HCT116 (cell line): ENCODE data around the gene STK17A. TPM values are rescaled to one million over a fixed set of nuclear protein-coding genes. Genes with fewer than 3 reads are reported as not detected.

Source experiments
- ATAC-seq: fragments of 200-7000 bp; cut with Tn5 transposase; 2 replicates; pipeline ENCODE4 v1.9.1; 2020; ENCODE audit warnings: mild to moderate bottlenecking, moderate library complexity
- BruUV-seq: library from RNA; stranded (reverse); fragments of 400-500 nt; replicated peaks from 2 replicates; lab custom pipeline; 2021; lab: Mats Ljungman, UMichigan
- CTCF ChIA-PET: fragments of 300-600 bp; sonication (Branson Sonifier 250); formaldehyde crosslinking; loops from one replicate; lab custom pipeline; 2021; ENCODE audit warnings: antibody characterized with exemption; lab: Charles Lee
- POLR2A ChIA-PET: fragments of 300-600, 350-600 bp; sonication (Branson Sonifier 250); formaldehyde crosslinking; loops from one replicate; lab custom pipeline; 2021; ENCODE audit warnings: antibody characterized with exemption; lab: Charles Lee
- RAD21 ChIA-PET, 2 experiments: fragments of 300-600 bp; sonication (Branson Sonifier 250); formaldehyde crosslinking; loops; one replicate each; lab custom pipeline; 2023; ENCODE audit warnings: low total read pairs in 2 of 2; ENCODE audit not compliant: uncharacterized antibody in 2 of 2, unreplicated experiment in 2 of 2, low non-redundant PET in 1 of 2; lab: Charles Lee
- DNase-seq: peaks from one replicate; pipeline ENCODE4 v3.0.0-alpha.2; 2010; ENCODE audit warnings: low read depth, low spot score
- H2AFZ ChIP-seq: fragments of 200-600 bp; shearing (Covaris generic), sonication (generic); 2 replicates; pipeline ENCODE4 v1.6.1; 2017; ENCODE audit warnings: low read depth, mixed run types, mixed read lengths, antibody characterized with exemption, low read length; ENCODE audit not compliant: poor library complexity, severe bottlenecking
- H3K27ac ChIP-seq: 2 replicates; pipeline ENCODE4 v1.5.1; 2012; ENCODE audit warnings: low read depth, low read length
- H3K27me3 ChIP-seq: fragments of 200-600 bp; sonication (generic); 2 replicates; pipeline ENCODE4 v1.6.1; 2016; ENCODE audit warnings: mixed run types, low read length, mixed read lengths; ENCODE audit not compliant: insufficient read depth
- H3K36me3 ChIP-seq, 2 experiments: fragments of 200-500 bp in 1 of 2; fragments of 200-600 bp in 1 of 2; sonication (Bioruptor generic) in 1 of 2; sonication (generic) in 1 of 2; 2 replicates each; pipeline versions ENCODE4 v1.5.1 to v1.6.1; 2014 to 2016; ENCODE audit warnings: low read length in 2 of 2, inconsistent platforms in 1 of 2, mixed read lengths in 1 of 2, mixed run types in 1 of 2; ENCODE audit not compliant: insufficient read depth in 2 of 2, control insufficient read depth in 1 of 2
- H3K4me1 ChIP-seq, 2 experiments: fragments of 200-600 bp in 1 of 2; sonication (generic) in 1 of 2; 2 replicates each; pipeline versions ENCODE4 v1.5.1 to v1.6.1; 2012 to 2017; ENCODE audit warnings: low read length in 2 of 2, inconsistent platforms in 1 of 2, mild to moderate bottlenecking in 1 of 2, mixed read lengths in 1 of 2, mixed run types in 1 of 2, moderate library complexity in 1 of 2; ENCODE audit not compliant: insufficient read depth in 2 of 2, control insufficient read depth in 1 of 2
- H3K4me2 ChIP-seq: fragments of 200-600 bp; sonication (generic); 2 replicates; pipeline ENCODE4 v1.6.1; 2017; ENCODE audit warnings: mixed run types, low read length, mixed read lengths
- H3K4me3 ChIP-seq, 2 experiments: fragments of 200-600 bp in 1 of 2; sonication (generic) in 1 of 2; replicated peaks in 1 of 2; 2 replicates each; pipeline ENCODE4 v1.5.1; 2011 to 2016; ENCODE audit warnings: low read length in 2 of 2, control low read depth in 1 of 2, low read depth in 1 of 2, mild to moderate bottlenecking in 1 of 2, mixed read lengths in 1 of 2, mixed run types in 1 of 2
- H3K79me2 ChIP-seq: fragments of 200-600 bp; sonication (generic); 2 replicates; pipeline ENCODE4 v1.6.1; 2017; ENCODE audit warnings: mild to moderate bottlenecking, mixed run types, low read length, moderate library complexity, mixed read lengths; ENCODE audit not compliant: insufficient read depth
- H3K9ac ChIP-seq: fragments of 200-600 bp; sonication (generic); 2 replicates; pipeline ENCODE4 v1.6.1; 2016; ENCODE audit warnings: low read length, mixed read lengths
- H3K9me2 ChIP-seq: fragments of 200-600 bp; sonication (generic), shearing (Covaris generic); 2 replicates; pipeline ENCODE4 v1.6.1; 2017; ENCODE audit warnings: mixed run types, mild to moderate bottlenecking, moderate library complexity; ENCODE audit not compliant: insufficient read depth
- H3K9me3 ChIP-seq, 2 experiments: fragments of 200-500 bp in 1 of 2; fragments of 200-600 bp in 1 of 2; sonication (Bioruptor generic) in 1 of 2; sonication (generic) in 1 of 2; 2 replicates each; pipeline ENCODE4 v1.6.1; 2014 to 2017; ENCODE audit warnings: low read length in 2 of 2, mixed read lengths in 2 of 2, inconsistent platforms in 1 of 2, low read depth in 1 of 2, mild to moderate bottlenecking in 1 of 2, mixed run types in 1 of 2, moderate library complexity in 1 of 2; ENCODE audit not compliant: control insufficient read depth in 1 of 2, insufficient read depth in 1 of 2
- H4K20me1 ChIP-seq: fragments of 200-600 bp; sonication (generic), shearing (Covaris generic); 2 replicates; pipeline ENCODE4 v1.6.1; 2017; ENCODE audit warnings: mixed run types, mild to moderate bottlenecking, moderate library complexity; ENCODE audit not compliant: insufficient read depth
- CBX3 ChIP-seq: IDR thresholded peaks from 2 replicates; pipeline ENCODE4 v1.6.1; 2012; ENCODE audit warnings: low read depth
- CEBPB ChIP-seq: IDR thresholded peaks from 2 replicates; pipeline ENCODE4 v1.6.1; 2012; ENCODE audit warnings: low read depth
- EGR1 ChIP-seq: IDR thresholded peaks from 2 replicates; pipeline ENCODE4 v1.6.1; 2012; ENCODE audit warnings: low read depth
- ELF1 ChIP-seq: IDR thresholded peaks from 2 replicates; pipeline ENCODE4 v1.6.1; 2012; ENCODE audit warnings: low read depth, borderline replicate concordance
- EZH2phosphoT487 ChIP-seq: fragments of 200-600 bp; IDR thresholded peaks from 2 replicates; pipeline ENCODE4 v1.6.1; 2018; ENCODE audit warnings: antibody characterized with exemption, borderline replicate concordance
- FOSL1 ChIP-seq: IDR thresholded peaks from 2 replicates; pipeline ENCODE4 v1.6.1; 2012; ENCODE audit warnings: low read depth
- RAD21 ChIP-seq: IDR thresholded peaks from 2 replicates; pipeline ENCODE4 v1.6.1; 2012; ENCODE audit warnings: low read depth, mild to moderate bottlenecking
- SIN3A ChIP-seq: IDR thresholded peaks from 2 replicates; pipeline ENCODE4 v1.6.1; 2012; ENCODE audit warnings: low read depth
- SP1 ChIP-seq: IDR thresholded peaks from 2 replicates; pipeline ENCODE4 v1.6.1; 2012; ENCODE audit warnings: low read depth
- SRF ChIP-seq: IDR thresholded peaks from 2 replicates; pipeline ENCODE4 v1.6.1; 2012; ENCODE audit warnings: low read depth
- TCF7L2 ChIP-seq: IDR thresholded peaks from 2 replicates; pipeline ENCODE4 v1.7.0; 2011; ENCODE audit warnings: borderline replicate concordance, inconsistent platforms; ENCODE audit not compliant: insufficient read depth, insufficient read length; ENCODE audit errors: extremely low read depth
- ZNF274 ChIP-seq: fragments of 200-500 bp; sonication (Bioruptor generic); IDR thresholded peaks from 2 replicates; pipeline ENCODE4 v1.6.1; 2014; ENCODE audit warnings: mild to moderate bottlenecking, low read depth, low read length, inconsistent platforms
- intact Hi-C: fragments of 100-400 bp; cut with micrococcal nuclease; formaldehyde crosslinking; loops from 2 replicates; pipeline ENCODE4 v1.10.0; 2022
- total RNA-seq: library from RNA; stranded (reverse); gene quantifications from one replicate; pipeline ENCODE4 v1.2.1, GENCODE V29; 2021; ENCODE audit not compliant: unreplicated experiment
- TF ChIP-seq, protein P1 (sequence below): IDR thresholded peaks from 2 replicates; pipeline ENCODE4 v1.6.1; 2011; ENCODE audit warnings: mild to moderate bottlenecking, low read length, moderate library complexity; ENCODE audit not compliant: insufficient replicate concordance; ENCODE audit errors: extremely low read depth
- TF ChIP-seq, protein P2 (sequence below): IDR thresholded peaks from 2 replicates; pipeline ENCODE4 v1.6.1; 2012; ENCODE audit warnings: low read depth
- TF ChIP-seq, protein P3 (sequence below), 3 experiments: fragments of 200-600 bp in 1 of 3; sonication (generic) in 1 of 3; IDR thresholded peaks in 2 of 3; conservative IDR thresholded peaks in 1 of 3; 2 replicates each; pipeline ENCODE4 v1.5.1; 2012 to 2017; ENCODE audit warnings: low read depth in 2 of 3, low read length in 2 of 3, antibody characterized with exemption in 1 of 3, borderline replicate concordance in 1 of 3, control low read depth in 1 of 3, mild to moderate bottlenecking in 1 of 3, mixed read lengths in 1 of 3, mixed run types in 1 of 3, moderate library complexity in 1 of 3; ENCODE audit not compliant: insufficient read depth in 1 of 3
- TF ChIP-seq, protein P4 (sequence below): IDR thresholded peaks from 2 replicates; pipeline ENCODE4 v1.6.1; 2012
- TF ChIP-seq, protein P5 (sequence below): IDR thresholded peaks from 2 replicates; pipeline ENCODE4 v1.6.1; 2012

Gene STK17A
- total RNA-seq, 1 experiment from 2014 or later = 14.8 TPM

DNA sequence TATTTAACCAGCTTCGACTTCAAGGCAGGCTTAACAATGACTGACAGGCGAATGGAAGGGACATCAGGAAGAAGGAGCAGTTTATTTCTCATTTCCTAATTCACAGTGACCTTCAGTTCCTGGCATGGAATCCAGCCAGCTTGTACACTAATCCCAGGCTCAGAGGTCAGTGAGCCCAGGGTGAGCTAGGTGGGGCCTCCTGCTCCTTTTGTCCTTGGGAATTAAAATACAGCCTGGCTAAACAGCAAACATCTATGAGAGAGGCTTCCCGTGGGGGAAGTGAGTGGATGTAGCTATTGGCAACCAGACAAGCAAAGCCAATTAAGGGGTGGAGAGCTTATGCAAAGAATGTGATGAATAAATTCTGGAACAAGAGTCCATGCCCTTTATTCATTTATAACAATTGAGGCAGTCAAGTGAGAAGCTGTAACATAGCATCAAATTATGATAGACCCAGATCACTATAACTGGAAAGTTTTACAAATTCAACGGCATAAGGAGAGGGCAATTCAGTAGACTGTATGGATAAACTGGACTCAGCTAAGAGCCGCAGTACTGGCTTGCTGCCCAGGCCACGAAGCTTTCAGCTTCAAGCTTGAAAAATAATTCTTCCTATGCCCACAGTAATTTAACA, 57.1 kb downstream of the STK17A start:
- no peak overlapping the region for H3K4me2 ChIP-seq
- BruUV-seq = no TSS peak

More for the DNA sequence above, 57.1 kb downstream of the STK17A start:
- Histone ChIP-seq H3K27me3 (no peaks in the 10 kb centered on the region), H3K36me3 (peaks cover 29 to 48% of the 10 kb centered on the region in 2 experiments), H4K20me1 (no peaks in the 10 kb centered on the region), H3K9ac (no peak overlapping the region)
- ATAC-seq (no peak), DNase-seq (no peak)
- RAD21 ChIA-PET = no interaction called here
- TF ChIP-seq, protein P1, sequence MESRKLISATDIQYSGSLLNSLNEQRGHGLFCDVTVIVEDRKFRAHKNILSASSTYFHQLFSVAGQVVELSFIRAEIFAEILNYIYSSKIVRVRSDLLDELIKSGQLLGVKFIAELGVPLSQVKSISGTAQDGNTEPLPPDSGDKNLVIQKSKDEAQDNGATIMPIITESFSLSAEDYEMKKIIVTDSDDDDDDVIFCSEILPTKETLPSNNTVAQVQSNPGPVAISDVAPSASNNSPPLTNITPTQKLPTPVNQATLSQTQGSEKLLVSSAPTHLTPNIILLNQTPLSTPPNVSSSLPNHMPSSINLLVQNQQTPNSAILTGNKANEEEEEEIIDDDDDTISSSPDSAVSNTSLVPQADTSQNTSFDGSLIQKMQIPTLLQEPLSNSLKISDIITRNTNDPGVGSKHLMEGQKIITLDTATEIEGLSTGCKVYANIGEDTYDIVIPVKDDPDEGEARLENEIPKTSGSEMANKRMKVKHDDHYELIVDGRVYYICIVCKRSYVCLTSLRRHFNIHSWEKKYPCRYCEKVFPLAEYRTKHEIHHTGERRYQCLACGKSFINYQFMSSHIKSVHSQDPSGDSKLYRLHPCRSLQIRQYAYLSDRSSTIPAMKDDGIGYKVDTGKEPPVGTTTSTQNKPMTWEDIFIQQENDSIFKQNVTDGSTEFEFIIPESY = no peak
- TF ChIP-seq SIN3A (no peak), ZNF274 (no peak), SRF (no peak), EGR1 (no peak), SP1 (no peak), TCF7L2 (no peak), CBX3 (no peak), RAD21 (no peak), EZH2phosphoT487 (no peak), CEBPB (no peak), FOSL1 (no peak), ELF1 (no peak)
- TF ChIP-seq, protein P2, sequence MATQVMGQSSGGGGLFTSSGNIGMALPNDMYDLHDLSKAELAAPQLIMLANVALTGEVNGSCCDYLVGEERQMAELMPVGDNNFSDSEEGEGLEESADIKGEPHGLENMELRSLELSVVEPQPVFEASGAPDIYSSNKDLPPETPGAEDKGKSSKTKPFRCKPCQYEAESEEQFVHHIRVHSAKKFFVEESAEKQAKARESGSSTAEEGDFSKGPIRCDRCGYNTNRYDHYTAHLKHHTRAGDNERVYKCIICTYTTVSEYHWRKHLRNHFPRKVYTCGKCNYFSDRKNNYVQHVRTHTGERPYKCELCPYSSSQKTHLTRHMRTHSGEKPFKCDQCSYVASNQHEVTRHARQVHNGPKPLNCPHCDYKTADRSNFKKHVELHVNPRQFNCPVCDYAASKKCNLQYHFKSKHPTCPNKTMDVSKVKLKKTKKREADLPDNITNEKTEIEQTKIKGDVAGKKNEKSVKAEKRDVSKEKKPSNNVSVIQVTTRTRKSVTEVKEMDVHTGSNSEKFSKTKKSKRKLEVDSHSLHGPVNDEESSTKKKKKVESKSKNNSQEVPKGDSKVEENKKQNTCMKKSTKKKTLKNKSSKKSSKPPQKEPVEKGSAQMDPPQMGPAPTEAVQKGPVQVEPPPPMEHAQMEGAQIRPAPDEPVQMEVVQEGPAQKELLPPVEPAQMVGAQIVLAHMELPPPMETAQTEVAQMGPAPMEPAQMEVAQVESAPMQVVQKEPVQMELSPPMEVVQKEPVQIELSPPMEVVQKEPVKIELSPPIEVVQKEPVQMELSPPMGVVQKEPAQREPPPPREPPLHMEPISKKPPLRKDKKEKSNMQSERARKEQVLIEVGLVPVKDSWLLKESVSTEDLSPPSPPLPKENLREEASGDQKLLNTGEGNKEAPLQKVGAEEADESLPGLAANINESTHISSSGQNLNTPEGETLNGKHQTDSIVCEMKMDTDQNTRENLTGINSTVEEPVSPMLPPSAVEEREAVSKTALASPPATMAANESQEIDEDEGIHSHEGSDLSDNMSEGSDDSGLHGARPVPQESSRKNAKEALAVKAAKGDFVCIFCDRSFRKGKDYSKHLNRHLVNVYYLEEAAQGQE = no peak
- TF ChIP-seq, protein P3, sequence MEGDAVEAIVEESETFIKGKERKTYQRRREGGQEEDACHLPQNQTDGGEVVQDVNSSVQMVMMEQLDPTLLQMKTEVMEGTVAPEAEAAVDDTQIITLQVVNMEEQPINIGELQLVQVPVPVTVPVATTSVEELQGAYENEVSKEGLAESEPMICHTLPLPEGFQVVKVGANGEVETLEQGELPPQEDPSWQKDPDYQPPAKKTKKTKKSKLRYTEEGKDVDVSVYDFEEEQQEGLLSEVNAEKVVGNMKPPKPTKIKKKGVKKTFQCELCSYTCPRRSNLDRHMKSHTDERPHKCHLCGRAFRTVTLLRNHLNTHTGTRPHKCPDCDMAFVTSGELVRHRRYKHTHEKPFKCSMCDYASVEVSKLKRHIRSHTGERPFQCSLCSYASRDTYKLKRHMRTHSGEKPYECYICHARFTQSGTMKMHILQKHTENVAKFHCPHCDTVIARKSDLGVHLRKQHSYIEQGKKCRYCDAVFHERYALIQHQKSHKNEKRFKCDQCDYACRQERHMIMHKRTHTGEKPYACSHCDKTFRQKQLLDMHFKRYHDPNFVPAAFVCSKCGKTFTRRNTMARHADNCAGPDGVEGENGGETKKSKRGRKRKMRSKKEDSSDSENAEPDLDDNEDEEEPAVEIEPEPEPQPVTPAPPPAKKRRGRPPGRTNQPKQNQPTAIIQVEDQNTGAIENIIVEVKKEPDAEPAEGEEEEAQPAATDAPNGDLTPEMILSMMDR (IDR thresholded peaks at IDR 0.05 in 2 of 3, conservative IDR thresholded peaks at IDR 0.05 in 1 of 3; ENCODE audit: borderline replicate concordance in 1 of 3, insufficient read depth in 1 of 3, low read depth in 2 of 3, low read length in 2 of 3) = no peak
- TF ChIP-seq, protein P4, sequence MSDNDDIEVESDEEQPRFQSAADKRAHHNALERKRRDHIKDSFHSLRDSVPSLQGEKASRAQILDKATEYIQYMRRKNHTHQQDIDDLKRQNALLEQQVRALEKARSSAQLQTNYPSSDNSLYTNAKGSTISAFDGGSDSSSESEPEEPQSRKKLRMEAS = no peak
- TF ChIP-seq, protein P5, sequence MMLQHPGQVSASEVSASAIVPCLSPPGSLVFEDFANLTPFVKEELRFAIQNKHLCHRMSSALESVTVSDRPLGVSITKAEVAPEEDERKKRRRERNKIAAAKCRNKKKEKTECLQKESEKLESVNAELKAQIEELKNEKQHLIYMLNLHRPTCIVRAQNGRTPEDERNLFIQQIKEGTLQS = no peak
- TF ChIP-seq, all 23 proteins: peak for 0
- Histone ChIP-seq H3K9me2 (no peaks in the 10 kb centered on the region), H3K4me1 (peaks cover 2 to 5% of the 10 kb centered on the region in 2 experiments; a peak in 1 of 4 replicates), H3K4me3 (no peak overlapping the region), H3K27ac (no peak overlapping the region), H3K79me2 (peaks cover 12% of the 10 kb centered on the region; the same call in 1 of the 2 replicates), H3K9me3 (no peaks in the 10 kb centered on the region), H2AFZ (no peak overlapping the region)
- CTCF ChIA-PET = interaction anchor here (1.5 to 1.8 kb wide), 2 partner anchors 10 to 60 kb away, joined by 3 to 4 read pairs; no protein-coding TSS in a partner anchor
- intact Hi-C loops = no loop called here
- POLR2A ChIA-PET = interaction anchor here (0.9 kb wide), 1 partner anchor 57 kb away, joined by 5 read pairs; the partner anchor contains the start of gene STK17A
